ENCODE measurements around the gene PPP1R12B.

Gene PPP1R12B

GRCh38 chr1:202348509-202349205 is at the start of gene PPP1R12B:
TSS of gene PPP1R12B (plus strand) at chr1:202348699. CDS start at chr1:202348852, 153 bp downstream.
- peak; percentile 97 to 98 for DNase-seq (ENCODE audit: low read depth in 2 of 2)

DNA sequence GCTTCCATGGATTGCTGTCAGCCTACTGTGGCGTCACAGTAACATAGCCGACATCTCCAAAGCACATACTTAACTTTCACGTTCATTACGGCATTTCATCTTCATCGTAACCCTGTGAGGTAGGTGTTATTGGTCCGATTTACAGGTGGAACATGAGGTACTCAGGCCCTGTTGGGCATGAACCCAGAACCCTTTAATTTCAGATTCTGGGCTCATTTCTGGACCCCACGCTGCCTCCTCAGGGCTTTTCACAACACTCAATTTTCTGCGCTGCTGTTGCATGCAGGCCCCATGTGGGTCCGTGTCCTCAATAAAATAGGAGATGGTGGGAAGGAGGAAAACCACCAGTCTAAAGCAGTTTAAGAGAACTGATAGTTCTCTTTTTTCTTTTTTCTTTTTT is 46.3 kb upstream of the PPP1R12B start:
- DNase-seq (ENCODE audit: low read depth in 2 of 2): no peak

GRCh38 chr1:202304375-202304774 is 44.1 kb upstream of the PPP1R12B start:
- DNase-seq (ENCODE audit: low read depth in 2 of 2): no peak

- no peak for DNase-seq (ENCODE audit: low read depth in 2 of 2)
Observed at GRCh38 chr1:202305168-202305567, 43.3 kb upstream of the PPP1R12B start.

GRCh38 chr1:202306535-202307345 is 41.8 kb upstream of the PPP1R12B start:
- no peak for DNase-seq (ENCODE audit: low read depth in 2 of 2)

DNA sequence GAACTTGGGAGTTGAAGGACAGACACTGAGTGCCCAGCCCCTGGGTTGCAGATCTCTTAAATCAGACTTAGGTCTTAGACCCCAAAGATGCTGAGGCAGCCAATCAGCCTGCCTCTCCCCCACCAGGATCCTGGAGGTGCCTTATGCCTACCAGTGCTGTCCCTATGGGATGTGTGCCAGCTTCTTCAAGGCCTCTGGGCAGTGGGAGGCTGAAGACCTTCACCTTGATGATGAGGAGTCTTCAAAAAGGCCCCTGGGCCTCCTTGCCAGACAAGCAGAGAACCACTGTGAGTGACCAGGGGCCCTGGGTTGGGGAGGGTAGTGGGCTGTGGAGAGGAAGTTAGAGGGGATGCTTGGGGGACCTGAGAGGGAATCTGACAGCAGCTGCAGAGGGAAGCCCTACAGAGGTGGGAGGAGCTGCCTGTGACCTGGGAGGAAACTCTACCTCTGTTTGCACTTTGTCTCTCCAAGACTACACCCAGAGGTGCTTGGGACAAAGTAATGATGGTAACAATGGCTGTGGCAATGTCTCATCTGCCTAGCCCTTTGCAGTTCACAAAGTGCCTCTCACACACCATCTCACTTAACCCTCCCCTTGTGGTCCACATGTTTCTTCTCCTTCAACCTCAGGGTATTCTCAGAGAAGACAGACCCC is 38.3 kb upstream of the PPP1R12B start:
- no peak for DNase-seq (ENCODE audit: low read depth in 2 of 2)

- no peak for DNase-seq (ENCODE audit: low read depth in 2 of 2)
Observed at GRCh38 chr1:202310746-202311145, 37.8 kb upstream of the PPP1R12B start.

- no peak for DNase-seq (ENCODE audit: low read depth in 2 of 2)
Observed at GRCh38 chr1:202311875-202312635, 36.4 kb upstream of the PPP1R12B start.

GRCh38 chr1:202315576-202316168 is 32.8 kb upstream of the PPP1R12B start:
- DNase-seq (ENCODE audit: low read depth in 2 of 2): peak; percentile 11 to 15

DNA sequence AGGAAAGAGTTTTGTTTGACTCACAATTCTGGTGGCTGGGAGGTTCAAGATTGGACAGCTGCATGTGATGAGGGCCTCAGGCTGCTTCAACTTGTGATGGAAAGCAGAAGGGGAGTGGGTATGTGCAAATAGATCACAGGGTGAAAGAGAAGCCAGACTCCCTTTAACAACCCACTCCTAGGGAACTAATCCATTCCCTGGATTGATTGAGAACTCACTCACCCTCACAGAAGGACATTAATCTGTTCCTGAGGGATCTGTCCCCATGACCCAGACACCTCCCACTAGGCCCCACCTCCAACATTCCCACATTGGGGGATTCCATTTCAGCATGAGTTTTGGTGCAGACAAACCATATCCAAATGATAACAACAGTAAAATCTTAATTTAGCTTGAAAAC is 32.3 kb upstream of the PPP1R12B start:
- no peak for DNase-seq (ENCODE audit: low read depth in 2 of 2)

GRCh38 chr1:202317941-202318925 is 30.3 kb upstream of the PPP1R12B start:
- no peak for DNase-seq (ENCODE audit: low read depth in 2 of 2)

- DNase-seq (ENCODE audit: low read depth in 2 of 2): no peak
Observed at GRCh38 chr1:202319381-202320080, 29.0 kb upstream of the PPP1R12B start.

DNA sequence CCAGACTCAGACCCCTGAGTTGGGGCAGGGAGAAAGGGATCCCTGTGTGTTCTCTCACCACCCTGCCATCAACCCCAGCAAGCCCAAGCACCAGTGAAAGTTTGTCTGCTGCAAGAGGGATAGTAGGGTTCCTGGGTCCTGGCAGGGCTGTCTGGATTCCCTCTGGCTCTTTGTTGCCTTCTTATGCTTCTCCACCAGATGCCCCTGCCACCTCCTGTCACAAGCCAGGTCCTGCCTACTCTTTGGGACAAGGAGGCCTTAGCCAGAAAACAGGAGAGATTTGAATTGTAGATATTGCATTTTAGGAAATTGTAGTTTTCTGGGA is 28.5 kb upstream of the PPP1R12B start:
- DNase-seq (ENCODE audit: low read depth in 2 of 2): no peak

DNA sequence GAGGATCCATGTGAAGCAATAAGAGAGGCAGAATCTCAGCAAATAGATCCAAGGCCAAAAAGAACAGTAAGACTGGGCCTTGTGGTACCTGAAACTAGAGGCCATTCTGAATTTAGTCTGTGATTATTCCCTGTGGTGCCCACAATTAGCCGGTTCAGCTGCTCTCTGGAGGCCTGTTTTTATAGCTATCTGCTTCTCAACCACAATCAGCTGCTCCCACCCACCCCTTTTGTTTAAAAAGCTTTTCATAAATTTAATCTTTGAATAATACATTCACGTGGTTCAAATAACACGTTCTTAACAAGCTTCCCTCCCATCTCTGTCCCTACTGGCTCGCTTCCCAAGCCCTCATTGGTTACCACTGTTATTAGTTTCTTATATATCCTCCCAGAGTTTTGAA is 24.8 kb upstream of the PPP1R12B start:
- DNase-seq (ENCODE audit: low read depth in 2 of 2): no peak

DNA sequence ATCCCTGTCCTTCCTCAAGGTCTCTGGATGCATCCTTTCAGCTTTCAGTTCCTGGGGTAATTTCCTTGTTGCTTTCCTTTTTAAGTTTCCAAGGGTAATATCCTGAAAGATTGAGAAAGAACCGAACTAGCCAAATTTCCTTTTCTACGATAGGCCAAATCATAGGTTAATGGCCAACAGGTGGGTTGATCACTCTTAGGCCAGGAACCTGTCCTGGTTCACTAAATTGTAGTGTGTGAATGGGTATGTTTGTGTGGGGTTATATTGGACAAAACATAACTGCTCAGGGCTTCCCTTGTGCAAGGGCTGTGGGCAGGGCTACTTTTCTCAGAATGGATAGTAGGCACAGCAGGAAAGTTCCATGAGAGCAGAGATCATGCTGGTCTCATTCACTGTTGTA is 23.9 kb upstream of the PPP1R12B start:
- no peak for DNase-seq (ENCODE audit: low read depth in 2 of 2)

- DNase-seq (ENCODE audit: low read depth in 2 of 2): no peak
Observed at GRCh38 chr1:202329891-202330290, 18.6 kb upstream of the PPP1R12B start.

- DNase-seq (ENCODE audit: low read depth in 2 of 2): no peak
Observed at GRCh38 chr1:202333861-202334260, 14.6 kb upstream of the PPP1R12B start.

DNA sequence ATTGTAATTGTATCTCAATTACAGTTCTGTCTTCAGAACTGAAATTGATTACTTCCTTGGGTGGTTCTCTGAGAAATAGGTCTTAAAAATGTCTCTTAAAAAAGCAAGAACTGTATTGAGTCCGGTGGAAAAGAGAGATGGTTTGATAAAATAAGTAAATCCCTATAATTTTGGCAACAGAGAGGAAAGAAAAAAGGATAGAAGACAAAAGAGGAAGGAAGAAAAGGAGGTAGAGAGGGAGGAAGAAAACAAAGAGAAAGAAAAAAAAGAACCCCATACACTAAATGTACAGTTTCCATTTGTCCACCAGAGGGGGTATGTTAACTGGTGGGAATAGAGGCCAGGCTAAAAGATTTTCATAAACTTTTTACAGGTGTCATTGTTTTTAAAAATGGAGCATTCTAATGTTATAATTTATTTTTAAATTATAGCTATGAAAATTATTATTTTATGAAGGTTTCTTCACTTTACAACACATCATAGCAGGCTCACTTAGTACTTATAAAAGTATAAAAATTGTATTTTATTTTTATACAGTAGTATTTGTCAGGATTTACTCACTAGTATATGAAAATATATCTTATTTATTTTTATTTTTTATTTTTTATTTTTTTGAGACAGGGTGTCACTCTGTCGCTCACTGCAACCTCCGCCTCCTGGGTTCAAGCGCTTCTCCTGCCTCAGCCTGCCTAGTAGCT is 4.7 kb upstream of the PPP1R12B start:
- no peak for DNase-seq (ENCODE audit: low read depth in 2 of 2)

- no peak for DNase-seq (ENCODE audit: low read depth in 2 of 2)
Observed at GRCh38 chr1:202348005-202348508, 442 bp upstream of the PPP1R12B start.
